Pancreas (tissue), 10 donors: Measurements from ENCODE around the gene CYP11A1. TPM values are rescaled to one million over a fixed set of nuclear protein-coding genes. Genes with fewer than 3 reads are reported as not detected.

ENCODE experiments used
- ATAC-seq, 4 donors: fragments of 200-7000 bp; cut with Tn5 transposase; one replicate each; pipeline versions ENCODE4 v1.8.0 to v1.9.1; 2020; ENCODE audit warnings: mild to moderate bottlenecking in 4 of 4, moderate library complexity in 4 of 4
- DNase-seq, 6 donors: peaks; one replicate each; pipeline ENCODE4 v3.0.0-alpha.2; 2020
- FAIRE-seq: peaks from 2 replicates; lab custom pipeline; 2012; peaks lifted over from hg19 to GRCh38; lab: Jason Lieb, UNC
- H3K27ac ChIP-seq, 4 donors: fragments of 200-600 bp; sonication (generic); 1 replicate in 3 of 4; 2 replicates in 1 of 4; pipeline versions ENCODE4 v1.5.0 to v1.8.0; 2020
- H3K27me3 ChIP-seq, 4 donors: fragments of 200-600 bp; one replicate each; pipeline ENCODE4 v1.8.0; 2021
- H3K36me3 ChIP-seq, 3 donors: fragments of 200-600 bp; sonication (generic) in 1 of 3; one replicate each; pipeline versions ENCODE4 v1.5.0 to v1.8.0; 2020 to 2021
- H3K4me1 ChIP-seq, 3 donors: fragments of 200-600 bp; one replicate each; pipeline ENCODE4 v1.8.0; 2021
- H3K4me3 ChIP-seq, 4 donors: fragments of 200-600 bp; sonication (generic) in 2 of 4; one replicate each; pipeline versions ENCODE4 v1.5.0 to v1.8.0; 2020 to 2021
- H3K9me3 ChIP-seq, 4 donors: fragments of 200-600 bp; one replicate each; pipeline ENCODE4 v1.8.0; 2021
- CTCF ChIP-seq, 4 donors: fragments of 200-600 bp; sonication (generic) in 3 of 4; IDR thresholded peaks; one replicate each; pipeline versions ENCODE4 v1.5.0 to v1.8.0; 2021; ENCODE audit warnings: antibody characterized with exemption in 4 of 4
- WGBS, 2 donors: extraction: QIAGEN DNeasy Blood & Tissue Kit; methylation state at CpG; one replicate each; pipeline ENCODE4 v1.1.7; 2013; 5-methylcytosine and 5-hydroxymethylcytosine counted together
- intact Hi-C, 3 donors: fragments of 100-400 bp; cut with DNase I; formaldehyde crosslinking; loops; one replicate each; pipeline versions ENCODE4 v1.11.1 to v1.14.2; 2022
- polyA plus RNA-seq, 2 donors: library from polyadenylated mRNA; stranded (reverse); fragments of 200-250 nt; gene quantifications; one replicate each; pipeline ENCODE4 v1.2.3, GENCODE V29; 2013
- total RNA-seq, 6 donors: library from RNA; stranded (reverse); fragmentation: NEBNext Ultra II Directional in 4 of 6; extraction: Animal tissue kit (Norgen Biotek cat#: 25700) in 4 of 6; gene quantifications; one replicate each; pipeline versions ENCODE4 v1.2.1 to v1.2.4, GENCODE V29; 2021 to 2023
- donor health status: healthy with polysubstance abuse.
- donor health status: DM: no; HTN: no; CAD: no; lungs with moderate emphysema.
- donor health status: DM: no; HTN: no; CAD: no.
- donor health status: control.
- donor health status: control.
- donor health status: Bipolar disorder and iron deficiency.
- donor health status: DM: yes; HTN: yes; CAD: no.
- donor health status: DM: no; HTN: no; CAD: no.
- donor health status: DM: no; HTN: no; CAD: no.
- donor health status: DM: yes; HTN: yes; CAD: no.

Gene CYP11A1
- total and polyA plus RNA-seq, 8 donors: 0.09 to 0.66 (median 0.28) TPM; not detected in 3

DNA sequence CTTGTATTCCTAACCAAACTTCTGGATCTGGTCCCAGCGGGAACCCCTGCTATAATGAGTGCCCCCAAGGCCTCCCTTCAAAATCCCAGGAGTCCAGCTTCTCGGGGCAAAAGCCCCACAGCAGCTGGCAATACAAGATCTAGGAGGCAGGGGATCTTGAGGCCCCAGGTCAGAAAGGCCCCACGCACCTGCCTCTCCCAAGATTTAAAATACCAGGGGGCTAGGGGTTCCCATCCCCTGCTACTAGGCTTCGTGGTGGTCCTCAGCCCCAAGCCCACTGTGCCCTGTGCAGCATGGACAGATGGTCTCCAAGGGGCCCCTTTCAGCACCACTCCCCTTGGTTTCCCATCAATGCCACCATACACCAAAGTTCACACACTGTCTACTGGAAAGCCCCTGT, 15.8 kb upstream of the CYP11A1 start:
- WGBS, 2 donors: 70 to 89% methylated on average over 4 of the region's 4 CpGs
- no peaks in the 10 kb centered on the region for H3K27me3 ChIP-seq
- FAIRE-seq (no peak), ATAC-seq (no peak), DNase-seq (no peak)
- TF ChIP-seq CTCF (IDR thresholded peaks at IDR 0.05): no peak
- no peaks in the 10 kb centered on the region for H3K36me3 ChIP-seq
- no peaks in the 10 kb centered on the region for H3K4me1 ChIP-seq
- no peak overlapping the region for H3K4me3 ChIP-seq
- no peak overlapping the region for H3K27ac ChIP-seq
- H3K9me3 ChIP-seq: no peaks in the 10 kb centered on the region
- intact Hi-C loops: loop anchor here in 2 of 3 donors (5.0 to 10.0 kb wide), 3 partner anchors 54 to 372 kb away; no protein-coding TSS in a partner anchor

- peak; percentile 89 to 97 (median 95) for ATAC-seq
- H3K9me3 ChIP-seq: no peaks in the 10 kb centered on the region
- H3K27ac ChIP-seq: no peak overlapping the region
- no peaks in the 10 kb centered on the region for H3K4me1 ChIP-seq
- H3K36me3 ChIP-seq: no peaks in the 10 kb centered on the region
- H3K27me3 ChIP-seq: no peaks in the 10 kb centered on the region
- peak; percentile 83 to 94 (median 94) for TF ChIP-seq CTCF (IDR thresholded peaks at IDR 0.05)
- intact Hi-C loops: loop anchor here in 2 of 3 donors (5.0 to 10.0 kb wide), 3 partner anchors 55 to 373 kb away; no protein-coding TSS in a partner anchor
- no peak overlapping the region for H3K4me3 ChIP-seq
- FAIRE-seq: no peak
- 40 to 42% methylated on average over 13 of the region's 13 CpGs for WGBS, 2 donors
- peak; percentile 62 to 96 (median 84) for DNase-seq
Measured at GRCh38 chr15:74382004-74382816, 14.8 kb upstream of the CYP11A1 start.

- Histone ChIP-seq H3K9me3 (no peaks in the 10 kb centered on the region), H3K4me3 (no peak overlapping the region), H3K4me1 (no peaks in the 10 kb centered on the region), H3K36me3 (no peaks in the 10 kb centered on the region), H3K27me3 (no peaks in the 10 kb centered on the region), H3K27ac (no peak overlapping the region)
- 71 to 74% methylated on average over 5 of the region's 5 CpGs for WGBS, 2 donors
- no peak for FAIRE-seq
- no peak for TF ChIP-seq CTCF (IDR thresholded peaks at IDR 0.05)
- DNase-seq: peak in 1 of 6 donors; percentile 26
- intact Hi-C loops: loop anchor here in 2 of 3 donors (5.0 to 10.0 kb wide), 3 partner anchors 56 to 373 kb away; no protein-coding TSS in a partner anchor
- ATAC-seq: no peak
Measured at GRCh38 chr15:74381481-74381880, 14.0 kb upstream of the CYP11A1 start.

DNA sequence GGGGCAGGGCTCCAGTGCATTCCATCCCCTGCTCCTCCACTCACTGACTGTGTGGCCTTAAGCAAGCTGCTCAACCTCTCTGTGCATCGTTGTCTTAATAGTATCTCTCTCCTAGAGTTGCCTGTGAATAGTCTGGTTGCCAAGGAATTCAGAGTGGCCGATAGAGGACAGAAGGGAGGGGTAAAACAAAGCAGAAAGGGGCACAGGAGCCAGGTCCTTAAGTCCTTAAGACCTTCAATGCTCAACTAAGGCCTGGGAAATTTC, 13.7 kb upstream of the CYP11A1 start:
- Histone ChIP-seq H3K27ac (no peak overlapping the region), H3K4me3 (no peak overlapping the region), H3K9me3 (no peaks in the 10 kb centered on the region), H3K4me1 (no peaks in the 10 kb centered on the region), H3K27me3 (no peaks in the 10 kb centered on the region), H3K36me3 (no peaks in the 10 kb centered on the region)
- TF ChIP-seq CTCF (IDR thresholded peaks at IDR 0.05): no peak
- intact Hi-C loops: loop anchor here in 2 of 3 donors (5.0 to 10.0 kb wide), 3 partner anchors 56 to 374 kb away; no protein-coding TSS in a partner anchor
- ATAC-seq (no peak), DNase-seq (no peak), FAIRE-seq (no peak)
- WGBS, 2 donors: 56 to 75% methylated on average over 2 of the region's 2 CpGs
